K562 (cell line): ENCODE measurements around the gene TMEM121B. TPM values are rescaled to one million over a fixed set of nuclear protein-coding genes. Genes with fewer than 3 reads are reported as not detected.

Experiments
- ATAC-seq: fragments of 200-7000 bp; cut with Tn5 transposase; 3 replicates; pipeline ENCODE4 v1.9.1; 2020; ENCODE audit warnings: moderate library complexity
- BruUV-seq: library from RNA; stranded (reverse); fragments of 400-500 nt; replicated peaks from 2 replicates; lab custom pipeline; 2021; lab: Mats Ljungman, UMichigan
- CTCF ChIA-PET: fragments of 300-600 bp; formaldehyde crosslinking; extraction: SDS; loops from one replicate; lab custom pipeline; 2021; ENCODE audit warnings: low intra/inter-chr PET ratio; lab: Yijun Ruan, JAX
- POLR2A ChIA-PET: fragments of 300-600, 350-650 bp; sonication (Branson Sonifier 250); formaldehyde crosslinking; extraction: SDS; loops from one replicate; lab custom pipeline; 2021; ENCODE audit warnings: antibody characterized with exemption, inconsistent platforms; lab: Yijun Ruan, JAX
- DNase-seq, 4 experiments: peaks; one replicate each; pipeline versions ENCODE4 v3.0.0 to v3.0.0-alpha.2; 2011 to 2018; ENCODE audit warnings: low spot score in 3 of 4, mixed read lengths in 3 of 4; ENCODE audit errors: extremely low read depth in 1 of 4
- FAIRE-seq: peaks from 2 replicates; lab custom pipeline; 2011; peaks lifted over from hg19 to GRCh38; lab: Jason Lieb, UNC
- H2AFZ ChIP-seq: 2 replicates; pipeline ENCODE4 v1.6.0; 2011; ENCODE audit warnings: low read depth, low read length, control low read depth, inconsistent platforms
- H3K27ac ChIP-seq: fragments of 200-600 bp; 3 replicates; pipeline ENCODE4 v1.8.0; 2011; ENCODE audit warnings: low read depth, mild to moderate bottlenecking, control low read depth, inconsistent platforms, low read length, moderate library complexity, mixed read lengths; ENCODE audit errors: extremely low read depth
- H3K27me3 ChIP-seq, 2 experiments: fragments of 300-600 bp in 1 of 2; 2 replicates in 1 of 2; 3 replicates in 1 of 2; pipeline versions ENCODE4 v1.6.0 to v1.8.0; 2011; ENCODE audit warnings: inconsistent platforms in 2 of 2, low read length in 2 of 2, mild to moderate bottlenecking in 1 of 2, mixed read lengths in 1 of 2, moderate library complexity in 1 of 2; ENCODE audit not compliant: control insufficient read depth in 2 of 2, insufficient read depth in 2 of 2
- H3K36me3 ChIP-seq: fragments of 300-600 bp; 3 replicates; pipeline ENCODE4 v1.8.0; 2011; ENCODE audit warnings: mild to moderate bottlenecking, low read length, inconsistent platforms; ENCODE audit not compliant: control insufficient read depth, insufficient read depth
- H3K4me1 ChIP-seq, 2 experiments: fragments of 200-600 bp in 1 of 2; replicated peaks in 1 of 2; 2 replicates in 1 of 2; 3 replicates in 1 of 2; pipeline versions ENCODE4 v1.5.1 to v1.8.0; 2011; ENCODE audit warnings: inconsistent platforms in 2 of 2, low read length in 2 of 2, mild to moderate bottlenecking in 1 of 2, mixed read lengths in 1 of 2, moderate library complexity in 1 of 2; ENCODE audit not compliant: control insufficient read depth in 2 of 2, insufficient read depth in 2 of 2
- H3K4me2 ChIP-seq: 2 replicates; pipeline ENCODE4 v1.6.1; 2011; ENCODE audit warnings: low read length, control low read depth, inconsistent platforms, mixed read lengths; ENCODE audit not compliant: insufficient read depth
- H3K4me3 ChIP-seq: fragments of 200-600 bp; sonication (generic), shearing (Covaris generic); 2 replicates; pipeline ENCODE4 v1.5.1; 2016; ENCODE audit warnings: control low read depth, inconsistent platforms
- H3K79me2 ChIP-seq: fragments of 200-600 bp; 3 replicates; pipeline ENCODE4 v1.8.0; 2011; ENCODE audit warnings: low read length, inconsistent platforms; ENCODE audit not compliant: control insufficient read depth, insufficient read depth
- H3K9ac ChIP-seq, 2 experiments: 2 replicates each; pipeline versions ENCODE4 v1.6.0 to v1.6.1; 2011; ENCODE audit warnings: low read depth in 2 of 2, low read length in 2 of 2, control low read depth in 1 of 2, inconsistent platforms in 1 of 2, mild to moderate bottlenecking in 1 of 2, mixed read lengths in 1 of 2; ENCODE audit not compliant: insufficient read depth in 1 of 2
- H3K9me1 ChIP-seq: one replicate; pipeline ENCODE4 v1.6.0; 2011; ENCODE audit warnings: inconsistent platforms, mild to moderate bottlenecking, low read length, moderate library complexity; ENCODE audit not compliant: control insufficient read depth, insufficient read depth
- H3K9me3 ChIP-seq: replicated peaks from 2 replicates; pipeline ENCODE4 v1.5.1; 2011; ENCODE audit warnings: low read depth, low read length, inconsistent platforms; ENCODE audit not compliant: control insufficient read depth, insufficient read depth
- H4K20me1 ChIP-seq: replicated peaks from 2 replicates; pipeline ENCODE4 v1.6.1; 2011; ENCODE audit warnings: low read length, inconsistent platforms, mixed read lengths; ENCODE audit not compliant: control insufficient read depth, insufficient read depth
- HNRNPL ChIP-seq: fragments of 200-400 bp; formaldehyde crosslinking; IDR thresholded peaks from 2 replicates; pipeline ENCODE4 v1.6.1; 2017; ENCODE audit warnings: low read depth, mild to moderate bottlenecking, low read length
- KAT7 ChIP-seq: sonication (generic); formaldehyde crosslinking; IDR thresholded peaks from 2 replicates; pipeline ENCODE4 v1.8.0; 2022; ENCODE audit warnings: missing genetic modification reagents, mild to moderate bottlenecking, borderline replicate concordance
- KDM5B ChIP-seq: fragments of 200-600 bp; sonication (generic); IDR thresholded peaks from 2 replicates; pipeline ENCODE4 v1.6.1; 2012; ENCODE audit warnings: low read depth, mild to moderate bottlenecking, moderate library complexity, low read length, control low read depth, inconsistent platforms; ENCODE audit not compliant: insufficient replicate concordance
- LARP7 ChIP-seq: fragments of 450-650 bp; IDR thresholded peaks from 2 replicates; pipeline ENCODE4 v1.6.1; 2016
- MECOM ChIP-seq: fragments of 250-450 bp; sonication (Bioruptor Pico); IDR thresholded peaks from 2 replicates; pipeline ENCODE4 v1.8.0; 2022; ENCODE audit warnings: inconsistent platforms
- NFE2 ChIP-seq: IDR thresholded peaks from 2 replicates; pipeline ENCODE4 v1.6.1; 2014; ENCODE audit warnings: antibody characterized with exemption, low read depth
- PHTF2 ChIP-seq: fragments of 250-450 bp; sonication (Bioruptor Pico); IDR thresholded peaks from 2 replicates; pipeline ENCODE4 v1.5.0; 2021; ENCODE audit warnings: mild to moderate bottlenecking
- PTBP1 ChIP-seq: fragments of 200-400 bp; formaldehyde crosslinking; IDR thresholded peaks from 2 replicates; pipeline ENCODE4 v1.6.1; 2017; ENCODE audit warnings: low read depth, low read length
- TOE1 ChIP-seq, 2 experiments: fragments of 450-650 bp in 1 of 2; sonication (generic) in 1 of 2; formaldehyde crosslinking in 1 of 2; IDR thresholded peaks; 2 replicates each; pipeline versions ENCODE4 v1.7.1 to v1.8.0; 2016 to 2022; ENCODE audit warnings: borderline replicate concordance in 2 of 2, mild to moderate bottlenecking in 2 of 2, antibody characterized with exemption in 1 of 2, inconsistent platforms in 1 of 2, low read depth in 1 of 2, missing genetic modification reagents in 1 of 2, moderate library complexity in 1 of 2
- ZC3H4 ChIP-seq: sonication (generic); formaldehyde crosslinking; IDR thresholded peaks from 2 replicates; pipeline ENCODE4 v1.9.0; 2021; ENCODE audit warnings: missing genetic modification reagents, borderline replicate concordance
- ZNF217 ChIP-seq: sonication (generic); formaldehyde crosslinking; IDR thresholded peaks from 2 replicates; pipeline ENCODE4 v1.8.0; 2022; ENCODE audit warnings: mild to moderate bottlenecking, missing genetic modification reagents
- ZNF445 ChIP-seq: fragments of 250-450 bp; sonication (Bioruptor Pico); IDR thresholded peaks from 2 replicates; pipeline ENCODE4 v1.4.0; 2020; ENCODE audit warnings: low read depth, mild to moderate bottlenecking, moderate library complexity
- WGBS: fragments of 100-300 bp; shearing (Covaris generic); methylation state at CpG from one replicate; pipeline ENCODE4 v1.1.6; 2016; ENCODE audit warnings: low coverage, mixed read lengths; ENCODE audit not compliant: insufficient coverage; ENCODE audit errors: missing lambda C conversion rate; 5-methylcytosine and 5-hydroxymethylcytosine counted together
- in situ Hi-C: fragments of 300-500 bp; cut with MboI; formaldehyde crosslinking; loops from 4 replicates; pipeline ENCODE4 v1.15.0; 2018; ENCODE audit warnings: inconsistent platforms, mixed read lengths
- intact Hi-C: fragments of 100-400 bp; cut with micrococcal nuclease; formaldehyde crosslinking; loops from 2 replicates; pipeline ENCODE4 v1.14.2; 2022
- polyA plus RNA-seq, 8 experiments: library from polyadenylated mRNA; depleted of rRNA in 4 of 8; stranded (reverse) in 5 of 8; unstranded in 3 of 8; fragments of >200 nt; fragmentation: Nextera tagmentation in 2 of 8; fragmentation: Illumina TruSeq in 1 of 8; extraction: Ambion mirVana in 2 of 8; extraction: Trizol in 1 of 8; gene quantifications; 2 replicates each; pipeline versions ENCODE4 v1.2.1 to v1.2.3, GENCODE V29; 2011 to 2014; ENCODE audit warnings: inconsistent platforms in 1 of 8, missing spikeins in 1 of 8
- total RNA-seq, 7 experiments: library from RNA; depleted of rRNA in 6 of 7; stranded (reverse); fragments of >200 nt in 6 of 7; fragmentation: Illumina TruSeq in 2 of 7; extraction: Trizol in 2 of 7; gene quantifications; 2 replicates each; pipeline versions ENCODE4 v1.2.1 to v1.2.3, GENCODE V29; 2011 to 2021; ENCODE audit warnings: low replicate concordance in 1 of 7
- TF ChIP-seq, protein P1 (sequence below): fragments of 450-650 bp; formaldehyde crosslinking; conservative IDR thresholded peaks from 2 replicates; pipeline ENCODE4 v1.4.0; 2022; ENCODE audit warnings: mild to moderate bottlenecking, missing genetic modification characterization

TMEM121B gene
- total and polyA plus RNA-seq, 9 of the 15 experiments (the other 6 are each of a cell fraction or from before 2014, with no cell fraction given): 0.03 to 0.07 (median 0.03) TPM; not detected in 6

DNA sequence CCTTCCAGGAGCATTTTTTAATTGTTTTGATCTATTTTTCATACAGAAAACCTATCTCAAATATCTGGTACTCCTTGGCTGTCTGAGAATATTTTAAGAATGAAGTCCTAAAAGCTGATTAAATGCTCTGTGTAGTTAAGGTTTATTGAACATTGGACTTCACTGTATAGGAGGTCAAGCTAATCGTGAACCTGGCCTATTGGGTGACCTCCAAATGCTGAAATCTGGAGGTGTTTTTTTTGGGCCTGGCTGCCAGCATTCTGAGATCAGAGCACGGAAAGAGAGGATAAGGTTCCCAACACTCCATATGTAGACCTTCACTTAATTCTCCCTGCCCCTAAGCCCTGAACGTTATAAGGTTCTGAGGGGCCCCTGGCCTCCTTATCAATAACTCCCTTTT lies 28.1 kb downstream of the TMEM121B start (continued):
- TF ChIP-seq, protein P1, sequence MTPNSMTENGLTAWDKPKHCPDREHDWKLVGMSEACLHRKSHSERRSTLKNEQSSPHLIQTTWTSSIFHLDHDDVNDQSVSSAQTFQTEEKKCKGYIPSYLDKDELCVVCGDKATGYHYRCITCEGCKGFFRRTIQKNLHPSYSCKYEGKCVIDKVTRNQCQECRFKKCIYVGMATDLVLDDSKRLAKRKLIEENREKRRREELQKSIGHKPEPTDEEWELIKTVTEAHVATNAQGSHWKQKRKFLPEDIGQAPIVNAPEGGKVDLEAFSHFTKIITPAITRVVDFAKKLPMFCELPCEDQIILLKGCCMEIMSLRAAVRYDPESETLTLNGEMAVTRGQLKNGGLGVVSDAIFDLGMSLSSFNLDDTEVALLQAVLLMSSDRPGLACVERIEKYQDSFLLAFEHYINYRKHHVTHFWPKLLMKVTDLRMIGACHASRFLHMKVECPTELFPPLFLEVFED: no peak
- TF ChIP-seq ZNF445: no peak

DNA sequence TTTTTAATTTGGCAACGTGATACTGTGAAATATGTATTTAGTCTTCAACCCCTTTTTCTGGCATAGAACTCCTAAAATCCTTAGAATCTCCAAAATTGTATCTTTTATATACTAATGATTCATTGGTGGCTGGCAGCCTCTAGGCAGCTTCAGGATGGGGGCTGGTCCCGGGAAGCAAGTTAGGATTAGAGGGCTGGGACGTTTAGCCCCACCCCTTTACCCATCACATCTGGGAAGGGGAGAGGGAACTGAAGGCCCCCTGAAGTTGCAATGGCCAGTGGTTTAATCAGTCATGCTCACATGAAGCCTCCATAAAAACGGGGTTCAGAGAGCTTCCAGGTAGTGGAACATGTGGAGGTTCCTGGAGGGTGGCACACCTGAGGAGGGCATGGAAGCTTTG lies 29.3 kb downstream of the TMEM121B start:
- Histone ChIP-seq H3K9me1 (no peaks in the 10 kb centered on the region), H3K4me2 (no peak overlapping the region), H3K36me3 (no peaks in the 10 kb centered on the region), H3K9ac (no peak overlapping the region), H2AFZ (no peak overlapping the region), H4K20me1 (peaks cover 12% of the 10 kb centered on the region), H3K9me3 (no peaks in the 10 kb centered on the region), H3K79me2 (0 out of 3 replicates have a peak, but pooled peaks cover 2% of the 10 kb centered on the region), H3K4me1 (no peaks in the 10 kb centered on the region; a peak in 3 of 5 replicates), H3K27me3 (no peaks in the 10 kb centered on the region), H3K4me3 (no peak overlapping the region), H3K27ac (no peak overlapping the region)
- BruUV-seq: no TSS peak
- ChIA-PET POLR2A (interaction anchor here (0.6 to 0.8 kb wide), 2 partner anchors 50 to 80 kb away, joined by 3 to 4 read pairs; no protein-coding TSS in a partner anchor), CTCF (no interaction called here)
- in situ Hi-C loops (no loop called here), intact Hi-C loops (no loop called here)
- no peak for DNase-seq
- FAIRE-seq: no peak
- no peak for ATAC-seq
- 32% methylated on average over 4 of the region's 4 CpGs for WGBS
- TF ChIP-seq NFE2 (no peak), PHTF2 (no peak), ZC3H4 (CRISPR knock-in tag) (no peak), TOE1 (IDR thresholded peaks at IDR 0.05; ENCODE audit: borderline replicate concordance) (no peak), TOE1 (CRISPR knock-in tag; IDR thresholded peaks at IDR 0.05; ENCODE audit: borderline replicate concordance, low read depth) (no peak), KAT7 (no peak), HNRNPL (no peak), MECOM (CRISPR knock-in tag) (no peak), ZNF217 (CRISPR knock-in tag) (no peak), LARP7 (no peak), KDM5B (no peak), PTBP1 (no peak)
